Esophagus (tissue), 2 donors: ENCODE results near the gene MCF2L2. TPM values are rescaled to one million over a fixed set of nuclear protein-coding genes. Genes with fewer than 3 reads are reported as not detected.
A peak's percentile ranks its signal among the peaks of the same experiment; 100 is the strongest.
"Not testable (repeated sequence)": the region's sequence is repeated elsewhere in the genome, so short reads cannot be mapped to it uniquely, and the experiment has no call there.

Source experiments
- H3K27ac ChIP-seq, 2 donors: one replicate each; pipeline ENCODE4 v1.5.1; 2013; ENCODE audit warnings: low read depth in 2 of 2, mild to moderate bottlenecking in 2 of 2, inconsistent platforms in 1 of 2, low read length in 1 of 2, moderate library complexity in 1 of 2
- H3K27me3 ChIP-seq, 2 donors: one replicate each; pipeline ENCODE4 v1.6.1; 2013; ENCODE audit warnings: low read length in 2 of 2, control low read depth in 1 of 2, mild to moderate bottlenecking in 1 of 2; ENCODE audit not compliant: insufficient read depth in 2 of 2, control insufficient read depth in 1 of 2
- H3K36me3 ChIP-seq, 2 donors: one replicate each; pipeline ENCODE4 v1.6.1; 2013; ENCODE audit warnings: low read length in 1 of 2; ENCODE audit not compliant: control insufficient read depth in 2 of 2, insufficient read depth in 2 of 2
- H3K4me1 ChIP-seq, 2 donors: one replicate each; pipeline ENCODE4 v1.6.1; 2013; ENCODE audit warnings: low read length in 1 of 2; ENCODE audit not compliant: control insufficient read depth in 2 of 2, insufficient read depth in 2 of 2
- H3K4me3 ChIP-seq, 2 donors: one replicate each; pipeline ENCODE4 v1.5.1; 2013; ENCODE audit warnings: low read length in 2 of 2, mild to moderate bottlenecking in 2 of 2, low read depth in 1 of 2, moderate library complexity in 1 of 2
- H3K9me3 ChIP-seq, 2 donors: one replicate each; pipeline ENCODE4 v1.6.1; 2013; ENCODE audit warnings: mild to moderate bottlenecking in 2 of 2, low read depth in 1 of 2, low read length in 1 of 2, moderate library complexity in 1 of 2; ENCODE audit not compliant: control insufficient read depth in 2 of 2, insufficient read depth in 1 of 2
- WGBS, 2 donors: extraction: QIAGEN DNeasy Blood & Tissue Kit; methylation state at CpG; one replicate each; pipeline ENCODE4 v1.1.7; 2013; 5-methylcytosine and 5-hydroxymethylcytosine counted together
- polyA plus RNA-seq, 2 donors: library from polyadenylated mRNA; stranded (reverse); fragments of 200-250 nt; gene quantifications; one replicate each; pipeline ENCODE4 v1.2.3, GENCODE V29; 2013
- donor health status: healthy with polysubstance abuse.
- donor health status: Bipolar disorder and iron deficiency.

The MCF2L2 gene
- polyA plus RNA-seq, 2 donors, result 0.21 to 0.26 TPM

DNA sequence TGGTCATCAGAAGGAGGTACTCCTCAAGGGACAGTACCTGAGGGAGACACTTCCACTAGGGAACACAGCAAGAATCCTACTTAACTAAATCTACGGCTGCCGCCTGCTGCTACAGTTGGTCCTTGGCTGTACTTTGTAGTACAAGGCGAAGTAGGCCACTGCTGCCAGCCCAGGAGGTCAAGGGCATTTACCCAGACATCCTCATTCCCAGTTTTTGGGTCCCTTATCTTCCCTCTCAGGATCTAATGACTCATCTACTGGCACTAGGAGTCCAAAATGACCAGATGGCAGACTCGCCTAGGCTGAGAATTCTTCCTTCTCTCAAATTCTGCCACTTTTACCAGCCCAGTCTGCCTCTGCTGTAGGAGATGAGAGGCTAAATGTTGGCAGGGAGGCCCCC lies 238.8 kb downstream of the MCF2L2 start:
- H3K4me3 ChIP-seq, result no peak overlapping the region
- no peaks in the 10 kb centered on the region for H3K27me3 ChIP-seq
- 93 to 95% methylated on average over 4 of the region's 4 CpGs for WGBS, 2 donors
- no peaks in the 10 kb centered on the region for H3K9me3 ChIP-seq
- no peak overlapping the region for H3K27ac ChIP-seq
- no peaks in the 10 kb centered on the region for H3K36me3 ChIP-seq
- H3K4me1 ChIP-seq, result no peaks in the 10 kb centered on the region

DNA sequence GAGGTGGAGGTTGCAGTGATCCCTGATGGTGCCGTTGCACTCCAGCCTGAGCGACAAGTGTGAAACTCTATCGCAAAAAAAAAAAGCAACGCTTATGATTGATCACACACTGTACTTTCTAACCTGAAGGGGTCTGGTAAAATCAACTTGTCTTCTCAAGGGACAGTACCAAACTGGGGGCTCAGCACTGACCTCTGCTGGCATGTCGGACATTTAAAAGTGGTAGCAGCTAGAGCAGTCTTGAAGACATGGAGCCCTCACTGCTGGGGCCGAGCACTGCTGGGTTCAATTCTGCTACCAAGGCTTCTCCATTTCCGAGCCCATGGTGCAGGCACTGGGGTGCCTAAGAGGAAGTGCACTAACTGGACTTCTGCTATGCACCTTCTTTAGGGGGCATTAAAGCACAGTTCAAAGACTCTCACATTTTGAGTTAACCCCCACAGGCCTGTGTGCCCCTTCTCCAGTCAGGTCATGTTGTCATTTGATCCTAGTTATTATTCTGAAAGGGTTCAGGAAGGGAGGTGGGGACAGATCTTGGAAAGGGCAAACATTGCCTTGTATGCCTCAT lies 239.4 kb downstream of the MCF2L2 start:
- H3K27ac ChIP-seq, result no peak overlapping the region
- WGBS, 2 donors, result 85 to 87% methylated on average over 7 of the region's 7 CpGs
- no peak overlapping the region for H3K4me3 ChIP-seq
- H3K4me1 ChIP-seq, result no peaks in the 10 kb centered on the region
- H3K27me3 ChIP-seq, result no peaks in the 10 kb centered on the region
- H3K36me3 ChIP-seq, result no peaks in the 10 kb centered on the region
- H3K9me3 ChIP-seq, result no peaks in the 10 kb centered on the region

DNA sequence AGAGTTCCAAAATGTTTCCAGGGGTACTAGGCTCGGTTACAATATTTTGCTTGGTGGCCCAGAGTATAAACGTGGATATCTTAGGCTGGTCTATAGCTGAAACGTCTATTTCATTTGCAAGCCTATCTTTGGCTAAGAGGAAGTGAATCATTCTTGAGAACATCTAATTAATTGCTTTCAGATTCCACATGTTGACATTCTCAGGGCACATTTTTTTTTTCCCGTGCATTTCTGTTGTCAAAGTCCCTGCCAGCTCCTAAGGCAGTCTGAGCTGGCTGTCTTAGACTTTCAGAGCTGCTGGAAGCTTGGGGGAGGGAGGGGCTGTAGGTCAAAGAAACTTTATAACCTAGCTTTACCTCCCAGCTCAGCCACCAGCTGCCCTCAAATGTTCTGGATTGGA lies 242.7 kb downstream of the MCF2L2 start:
- WGBS, 2 donors, result 21 to 26% methylated on average over 4 of the region's 4 CpGs
- Histone ChIP-seq H3K9me3 (no peaks in the 10 kb centered on the region), H3K4me1 (no peaks in the 10 kb centered on the region), H3K27me3 (no peaks in the 10 kb centered on the region), H3K27ac (no peak overlapping the region), H3K36me3 (no peaks in the 10 kb centered on the region), H3K4me3 (no peak overlapping the region)

DNA sequence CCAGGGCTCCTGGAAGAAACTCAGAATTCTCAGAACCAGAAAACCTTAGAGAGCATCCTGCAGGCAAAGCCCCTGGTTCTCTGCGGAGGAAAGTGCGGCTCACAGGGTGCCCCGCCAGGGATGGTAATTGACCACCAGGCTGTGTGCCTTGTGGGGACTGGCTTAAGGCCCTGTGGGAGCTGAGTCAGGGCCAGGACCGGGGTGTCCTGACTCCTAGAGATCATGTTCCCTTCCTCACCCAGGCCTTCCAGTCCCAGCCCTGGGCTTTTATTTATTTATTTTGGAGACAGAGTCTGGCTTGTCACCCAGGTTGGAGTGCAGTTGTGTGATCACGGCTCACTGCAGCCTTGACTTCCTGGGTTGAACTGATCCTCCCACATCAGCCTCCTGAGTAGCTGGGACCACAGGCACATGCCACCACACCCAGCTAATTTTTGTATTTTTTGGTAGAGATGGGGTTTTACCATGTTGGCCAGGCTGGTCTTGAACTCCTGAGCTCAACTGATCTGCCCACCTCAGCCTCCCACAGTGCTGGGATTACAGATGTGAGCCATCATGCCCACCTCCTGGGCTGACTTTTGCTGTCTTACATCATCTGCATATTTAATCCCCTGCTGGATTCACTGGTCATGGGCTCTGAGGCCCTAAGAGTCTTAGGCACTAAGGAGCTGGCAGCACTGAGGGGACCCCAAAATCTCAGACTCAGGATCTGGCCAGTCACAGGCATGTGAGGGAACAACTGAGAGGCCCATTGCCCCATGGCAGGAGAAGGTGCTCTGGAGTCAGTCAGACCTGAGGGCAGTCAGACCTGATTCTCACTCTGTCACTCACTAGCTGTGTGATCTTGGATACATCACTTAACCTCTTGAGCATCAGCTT lies 245.4 kb downstream of the MCF2L2 start:
- Histone ChIP-seq H3K4me3 (no peak overlapping the region), H3K27ac (no peak overlapping the region), H3K4me1 (peaks cover 4 to 9% of the 10 kb centered on the region in 2 donors), H3K27me3 (no peaks in the 10 kb centered on the region), H3K36me3 (no peaks in the 10 kb centered on the region), H3K9me3 (no peaks in the 10 kb centered on the region)
- WGBS, 2 donors, result 69 to 80% methylated on average over 5 of the region's 5 CpGs

DNA sequence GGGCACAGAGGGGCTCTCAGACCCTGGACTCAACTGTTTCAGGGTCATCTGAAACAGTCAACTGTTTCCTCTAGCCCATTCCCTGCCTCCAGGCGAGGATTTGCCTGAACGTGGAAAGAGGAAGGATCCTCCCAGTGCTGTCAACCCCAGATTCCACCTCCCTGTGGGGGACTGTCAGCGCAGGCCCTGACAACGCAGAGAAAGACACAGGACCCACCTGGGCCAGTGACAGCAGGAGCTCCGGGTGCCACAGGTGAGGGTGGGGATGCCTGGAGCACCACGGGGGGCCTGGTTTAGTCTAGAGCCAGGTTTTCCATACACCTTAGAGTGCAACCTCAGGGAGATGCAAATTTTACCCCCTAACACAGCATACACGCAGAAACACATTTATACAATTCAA lies 246.3 kb downstream of the MCF2L2 start:
- no peak overlapping the region for H3K27ac ChIP-seq
- no peaks in the 10 kb centered on the region for H3K27me3 ChIP-seq
- 68 to 72% methylated on average over 7 of the region's 7 CpGs for WGBS, 2 donors
- H3K36me3 ChIP-seq, result no peaks in the 10 kb centered on the region
- H3K4me3 ChIP-seq, result no peak overlapping the region
- peaks cover 4 to 9% of the 10 kb centered on the region in 2 donors for H3K4me1 ChIP-seq
- H3K9me3 ChIP-seq, result no peaks in the 10 kb centered on the region

DNA sequence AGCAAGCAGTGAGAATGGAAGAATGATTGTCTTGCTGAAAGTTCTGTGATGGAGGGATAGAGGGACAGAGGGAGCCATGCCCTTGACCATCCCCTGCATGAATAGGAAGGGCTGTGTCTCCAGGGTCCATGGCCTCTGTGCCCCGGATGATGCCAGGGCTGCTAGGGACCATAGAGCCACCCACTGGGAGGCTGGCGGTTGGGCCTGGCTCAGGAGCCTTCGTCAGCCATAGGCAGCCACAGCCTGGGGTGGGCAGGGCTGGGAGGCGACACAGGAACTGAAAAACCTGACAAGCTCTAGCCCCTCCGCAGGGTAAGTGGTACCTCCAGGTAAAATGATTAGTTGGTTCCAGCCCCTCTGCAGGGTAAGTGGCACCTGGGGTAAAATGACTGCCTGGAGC lies 246.8 kb downstream of the MCF2L2 start:
- no peak overlapping the region for H3K27ac ChIP-seq
- WGBS, 2 donors, result 93 to 98% methylated on average over 5 of the region's 5 CpGs
- peaks cover 4 to 9% of the 10 kb centered on the region in 2 donors for H3K4me1 ChIP-seq
- H3K27me3 ChIP-seq, result no peaks in the 10 kb centered on the region
- no peaks in the 10 kb centered on the region for H3K36me3 ChIP-seq
- H3K9me3 ChIP-seq, result no peaks in the 10 kb centered on the region
- H3K4me3 ChIP-seq, result no peak overlapping the region

DNA sequence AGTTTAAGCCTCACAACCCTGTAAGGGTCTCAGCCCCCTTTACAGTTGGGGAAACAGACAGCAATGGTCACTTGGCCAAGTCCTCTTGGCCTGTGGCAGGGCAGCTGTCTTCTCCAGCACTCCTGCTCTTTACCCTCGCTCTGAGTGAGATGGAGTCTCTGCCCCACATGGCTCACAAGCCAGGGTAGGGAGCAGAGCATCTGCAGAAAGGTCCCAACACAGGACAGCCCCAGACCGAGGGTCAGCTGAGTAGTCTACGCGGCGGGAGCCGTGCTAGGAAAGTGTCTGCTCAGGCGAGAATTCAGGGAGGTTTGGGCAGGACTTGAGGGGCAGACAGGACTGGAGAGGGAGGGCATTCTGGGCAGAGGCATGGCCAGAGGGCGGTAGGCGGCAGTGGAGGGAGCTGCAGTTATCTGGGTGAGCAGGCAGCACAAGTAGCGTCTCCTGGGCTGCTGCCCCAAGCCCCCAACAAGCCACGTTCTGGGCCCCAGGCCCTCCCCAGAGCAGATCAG lies 247.6 kb downstream of the MCF2L2 start:
- Histone ChIP-seq H3K36me3 (no peaks in the 10 kb centered on the region), H3K4me3 (no peak overlapping the region), H3K27ac (no peak overlapping the region), H3K27me3 (no peaks in the 10 kb centered on the region), H3K4me1 (peaks cover 4 to 9% of the 10 kb centered on the region in 2 donors), H3K9me3 (no peaks in the 10 kb centered on the region)
- WGBS, 2 donors, result 79 to 90% methylated on average over 11 of the region's 11 CpGs

DNA sequence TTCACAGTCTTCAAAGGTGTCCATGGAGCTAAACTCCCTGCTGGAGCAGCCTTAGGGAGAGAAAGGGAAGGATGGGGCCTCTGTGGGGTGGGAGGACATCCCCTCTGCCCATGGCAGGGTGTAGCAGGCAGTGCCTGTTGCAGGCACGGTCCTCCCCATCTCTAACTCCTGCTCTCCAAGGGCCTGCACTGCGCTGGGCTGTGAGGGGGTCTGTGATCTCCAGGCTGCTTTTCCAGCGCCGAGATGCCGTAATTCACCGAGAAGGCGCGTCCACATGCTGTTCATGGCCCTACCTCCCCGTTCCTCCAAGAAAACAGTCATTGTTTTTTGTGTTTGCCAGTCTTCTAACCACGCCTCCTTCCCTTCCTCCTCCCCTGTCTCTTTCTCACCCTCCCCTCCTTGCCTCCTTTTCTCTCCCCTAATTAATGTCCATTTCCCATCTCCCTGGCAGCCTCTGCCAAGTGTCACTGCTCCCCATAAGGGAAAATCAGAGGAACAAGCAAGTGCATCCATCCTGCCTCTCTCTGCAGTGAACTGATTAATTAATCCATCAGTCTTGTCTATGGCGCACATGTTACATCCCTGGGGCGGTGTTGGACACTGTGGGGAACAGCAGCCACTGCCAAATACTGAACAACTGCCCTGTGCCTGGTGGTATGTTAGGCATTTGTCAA lies 248.2 kb downstream of the MCF2L2 start:
- Histone ChIP-seq H3K4me1 (peaks cover 4 to 9% of the 10 kb centered on the region in 2 donors), H3K27ac (no peak overlapping the region), H3K4me3 (no peak overlapping the region), H3K9me3 (no peaks in the 10 kb centered on the region), H3K27me3 (no peaks in the 10 kb centered on the region), H3K36me3 (no peaks in the 10 kb centered on the region)
- 44 to 51% methylated on average over 12 of the region's 12 CpGs for WGBS, 2 donors

DNA sequence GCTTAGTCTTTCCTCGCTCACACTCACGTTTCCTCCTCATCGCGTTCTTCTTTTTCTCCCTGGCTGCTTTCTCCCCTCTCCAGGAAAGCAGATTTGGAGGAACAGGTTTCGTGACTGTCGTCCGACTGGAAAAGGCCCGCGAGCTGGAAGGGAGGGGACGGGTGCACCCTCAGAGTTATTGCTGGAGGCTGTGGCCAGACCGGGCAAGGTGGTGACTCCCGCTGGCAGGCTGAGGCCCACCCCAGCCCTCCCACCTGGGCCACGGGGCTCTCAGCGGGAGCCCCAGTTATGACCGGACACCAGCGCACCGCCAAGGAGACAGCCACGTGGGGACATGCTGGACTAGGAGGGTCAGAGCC lies 248.9 kb downstream of the MCF2L2 start:
- H3K9me3 ChIP-seq, H3K4me1 ChIP-seq, H3K27ac ChIP-seq, H3K27me3 ChIP-seq, H3K36me3 ChIP-seq: not testable (repeated sequence)
- H3K4me3 ChIP-seq, result peak overlapping the region; percentile 53 to 61
- 5 to 12% methylated on average over 18 of the region's 18 CpGs for WGBS, 2 donors
